Epithelial cell of esophagus (primary cell): ENCODE results near the gene CENPN.
A peak's percentile ranks its signal among the peaks of the same experiment; 100 is the strongest.

Source experiments
- DNase-seq: peaks from one replicate; pipeline ENCODE4 v3.0.0; 2010; ENCODE audit warnings: low read depth
- H3K4me3 ChIP-seq: 2 replicates; pipeline ENCODE4 v1.5.1; 2011; ENCODE audit warnings: mild to moderate bottlenecking, low read length, control low read depth
- CTCF ChIP-seq: IDR thresholded peaks from 2 replicates; pipeline ENCODE4 v1.5.1; 2011; ENCODE audit warnings: low read depth, mild to moderate bottlenecking, low read length, control low read depth, inconsistent platforms; ENCODE audit not compliant: insufficient read depth; ENCODE audit errors: missing control alignments

CENPN gene

GRCh38 chr16:81004646-81005353, 2.2 kb upstream of the CENPN start:
- DNase-seq, result peak; percentile 67
- no peak overlapping the region for H3K4me3 ChIP-seq
- TF ChIP-seq CTCF, result peak; percentile 46

DNA sequence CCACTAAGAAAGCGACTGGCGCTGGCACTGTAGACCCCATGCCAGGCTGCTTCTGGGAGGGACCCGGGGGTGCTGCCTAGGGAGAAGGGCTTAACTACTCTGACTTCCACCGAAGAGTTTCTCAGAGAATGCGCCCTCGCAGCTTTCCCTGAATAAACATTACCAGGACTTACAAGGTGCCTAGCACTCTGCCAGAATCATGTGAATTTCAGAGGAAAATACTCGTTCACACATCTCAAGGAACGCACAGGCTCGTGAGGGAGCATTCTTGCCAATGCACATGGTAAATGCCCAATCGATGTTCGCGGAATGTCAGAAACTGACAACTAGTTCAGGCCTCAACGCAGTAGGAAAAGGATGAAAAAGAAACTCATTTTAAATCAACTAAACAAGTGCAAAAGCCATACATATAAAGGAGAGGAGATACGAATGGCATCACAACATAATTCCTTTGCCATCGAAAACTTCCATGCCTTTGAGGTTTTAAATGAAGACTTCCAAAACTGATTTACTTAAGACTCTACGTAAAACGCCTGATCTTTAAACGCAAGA, 1.3 kb upstream of the CENPN start:
- TF ChIP-seq CTCF, result no peak
- DNase-seq, result peak; percentile 36
- H3K4me3 ChIP-seq, result peak overlapping the region; percentile 86

GRCh38 chr16:81006211-81006812, 702 bp upstream of the CENPN start:
- no peak for TF ChIP-seq CTCF
- DNase-seq, result peak; percentile 66

DNA sequence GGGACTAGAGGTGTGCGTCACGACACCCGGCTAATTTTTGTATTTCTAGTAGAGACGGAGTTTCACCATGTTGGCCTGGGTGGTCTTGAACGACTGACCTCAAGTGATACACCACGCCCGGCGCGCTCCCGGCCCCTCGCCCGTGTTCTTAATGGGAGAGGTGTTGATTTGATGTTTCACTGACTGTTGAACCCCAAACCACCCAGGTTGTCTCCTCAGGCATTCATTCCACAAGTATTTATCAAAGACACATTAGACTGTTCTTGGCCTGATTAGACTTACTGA, 1.4 kb downstream of the CENPN start:
- no peak for TF ChIP-seq CTCF
- H3K4me3 ChIP-seq, result peak overlapping the region; percentile 86

More at GRCh38 chr16:81006211-81006812, 702 bp upstream of the CENPN start:
- H3K4me3 ChIP-seq, result peak overlapping the region; percentile 86

DNA sequence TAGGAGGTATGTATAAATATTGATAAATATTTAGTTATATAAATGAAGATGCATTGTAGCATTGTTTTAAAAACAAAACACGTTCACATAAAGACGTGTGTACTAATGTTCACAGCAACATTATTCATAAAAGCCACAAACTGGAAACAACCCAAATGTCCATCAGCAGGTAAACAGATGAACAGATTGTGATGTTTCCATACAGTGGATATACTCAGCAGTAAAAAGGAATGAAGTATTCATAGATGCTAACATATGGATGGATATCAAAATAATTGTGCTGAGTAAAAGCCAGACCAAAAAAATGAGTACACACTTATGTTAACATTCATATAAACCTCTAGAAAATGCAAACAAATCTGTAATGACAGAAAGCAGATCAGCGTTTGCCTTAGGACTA, 6.0 kb downstream of the CENPN start:
- no peak for TF ChIP-seq CTCF
- no peak overlapping the region for H3K4me3 ChIP-seq
- DNase-seq, result no peak

More for the DNA sequence above, 1.4 kb downstream of the CENPN start:
- no peak for DNase-seq

DNA sequence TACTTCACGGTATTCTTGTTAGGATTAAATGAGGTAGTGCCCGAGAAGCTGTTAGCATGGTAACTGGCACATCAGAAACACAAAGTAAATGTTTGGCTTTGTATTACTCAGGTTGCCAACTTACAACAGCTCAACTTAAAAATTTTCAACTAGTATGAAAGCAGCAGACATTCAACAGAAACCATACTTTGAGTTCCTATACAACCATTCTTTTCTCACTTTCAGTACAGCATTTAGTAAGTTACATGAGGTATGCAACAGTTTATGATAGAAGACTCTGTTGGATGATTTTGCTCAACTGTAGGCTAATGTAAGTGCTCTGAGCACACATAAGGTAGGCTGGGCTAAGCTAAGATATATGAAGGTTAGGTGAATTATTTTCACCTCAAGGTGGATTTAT, 7.7 kb downstream of the CENPN start:
- no peak for DNase-seq
- no peak overlapping the region for H3K4me3 ChIP-seq
- no peak for TF ChIP-seq CTCF
